Cardiac fibroblast (primary cell): Measurements from ENCODE around the gene TRIM49.
"Not testable (repeated sequence)": the region's sequence is repeated elsewhere in the genome, so short reads cannot be mapped to it uniquely, and the experiment has no call there.

Experiments used
- DNase-seq, 2 donors: peaks; one replicate each; pipeline versions ENCODE4 v3.0.0 to v3.0.0-alpha.2; 2010; ENCODE audit warnings: low read depth in 2 of 2
- H3K4me3 ChIP-seq, 2 donors: replicated peaks in 1 of 2; 1 replicate in 1 of 2; 2 replicates in 1 of 2; pipeline ENCODE4 v1.5.1; 2011; ENCODE audit warnings: low read depth in 2 of 2, low read length in 2 of 2, mild to moderate bottlenecking in 2 of 2, moderate library complexity in 1 of 2

Gene TRIM49, protein sequence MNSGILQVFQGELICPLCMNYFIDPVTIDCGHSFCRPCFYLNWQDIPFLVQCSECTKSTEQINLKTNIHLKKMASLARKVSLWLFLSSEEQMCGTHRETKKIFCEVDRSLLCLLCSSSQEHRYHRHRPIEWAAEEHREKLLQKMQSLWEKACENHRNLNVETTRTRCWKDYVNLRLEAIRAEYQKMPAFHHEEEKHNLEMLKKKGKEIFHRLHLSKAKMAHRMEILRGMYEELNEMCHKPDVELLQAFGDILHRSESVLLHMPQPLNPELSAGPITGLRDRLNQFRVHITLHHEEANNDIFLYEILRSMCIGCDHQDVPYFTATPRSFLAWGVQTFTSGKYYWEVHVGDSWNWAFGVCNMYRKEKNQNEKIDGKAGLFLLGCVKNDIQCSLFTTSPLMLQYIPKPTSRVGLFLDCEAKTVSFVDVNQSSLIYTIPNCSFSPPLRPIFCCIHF

DNA sequence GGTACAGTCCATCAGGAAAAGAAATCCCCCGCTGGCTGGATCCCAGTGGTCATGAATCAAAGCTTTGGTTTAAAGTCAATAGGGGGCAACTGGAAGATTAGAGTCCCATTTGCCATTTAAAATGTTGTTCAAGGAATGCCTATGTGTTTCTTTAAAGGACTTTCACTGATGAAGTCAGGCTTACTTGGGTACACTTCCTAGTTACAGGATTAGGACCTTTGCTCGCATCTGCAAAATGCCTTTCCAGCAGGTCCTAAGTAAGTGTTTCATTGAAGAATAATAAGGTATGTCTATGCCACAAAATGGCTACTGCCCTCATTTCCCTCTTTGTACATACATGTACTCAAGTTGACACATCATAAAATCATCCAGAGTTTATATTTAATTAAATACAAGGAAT, at the start of gene TRIM49:
Gene TRIM49, minus strand, starts transcription at position 101 of the 400 bp plus-strand sequence. CDS start 4,106 bp downstream, outside the sequence.
- not testable (repeated sequence) for H3K4me3 ChIP-seq, DNase-seq

DNA sequence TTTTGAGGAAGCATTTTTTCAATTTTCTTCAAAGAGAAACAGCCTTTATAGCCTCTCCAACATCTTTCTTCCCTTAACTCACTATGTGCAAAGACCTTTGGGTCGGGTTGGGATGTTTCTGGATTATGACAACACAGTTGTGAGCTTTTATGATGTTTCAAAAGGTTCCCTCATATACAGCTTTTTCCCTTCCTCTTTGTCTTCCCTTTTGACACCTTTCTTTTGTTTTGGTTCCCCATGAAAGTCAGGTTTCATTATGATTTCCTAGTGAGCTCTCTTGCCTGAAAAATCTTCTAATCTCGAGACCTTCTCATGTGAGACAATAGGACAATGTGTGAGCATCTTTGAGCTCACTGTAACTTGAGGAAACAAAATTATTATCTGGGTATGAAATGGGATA, 18.3 kb upstream of the TRIM49 start:
- H3K4me3 ChIP-seq, DNase-seq: not testable (repeated sequence)

DNA sequence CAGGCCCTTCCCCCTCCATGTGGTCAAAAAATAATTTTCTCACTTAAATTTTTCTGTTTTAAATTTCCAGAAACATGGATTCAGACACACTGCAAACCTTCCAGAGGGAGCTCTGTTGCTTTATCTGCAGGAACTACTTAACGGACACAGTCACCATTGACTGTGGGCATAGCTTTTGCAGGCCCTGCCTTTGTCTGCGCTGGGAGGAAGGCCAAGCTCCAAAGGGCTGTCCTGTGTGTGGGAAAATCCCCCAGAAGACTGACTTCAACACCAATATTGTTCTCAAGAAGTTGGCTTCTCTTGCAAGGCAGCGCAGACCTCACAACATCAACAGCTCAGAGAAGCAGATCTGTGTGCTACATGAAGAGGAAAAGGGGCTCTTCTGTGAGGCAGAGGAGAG, 11.6 kb upstream of the TRIM49 start:
- not testable (repeated sequence) for H3K4me3 ChIP-seq, DNase-seq

GRCh38 chr11:89813535-89813934, 5.2 kb upstream of the TRIM49 start:
- DNase-seq, H3K4me3 ChIP-seq: not testable (repeated sequence)

- H3K4me3 ChIP-seq, DNase-seq: not testable (repeated sequence)
Measured at GRCh38 chr11:89787506-89788063, 20.8 kb downstream of the TRIM49 start.

DNA sequence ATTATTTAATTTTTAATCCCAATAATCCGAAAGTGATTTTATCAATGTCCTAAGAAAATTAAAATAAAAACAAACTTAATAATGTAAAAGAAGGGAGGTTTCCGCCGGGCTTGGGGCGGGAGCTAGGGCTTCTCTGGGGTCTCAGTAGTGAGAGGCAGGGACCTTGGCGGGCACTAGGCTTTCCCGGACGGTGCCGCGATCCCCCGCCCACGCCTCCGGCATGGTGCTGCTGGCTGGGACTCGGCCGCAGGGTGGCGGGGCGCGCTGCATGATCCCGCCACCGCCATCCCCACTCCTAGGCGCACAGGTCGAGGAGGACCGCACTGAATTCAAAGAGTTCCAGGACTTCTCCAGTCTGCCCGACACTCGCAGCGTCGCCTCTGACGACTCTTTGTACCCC, 22.6 kb downstream of the TRIM49 start:
- not testable (repeated sequence) for H3K4me3 ChIP-seq, DNase-seq

DNA sequence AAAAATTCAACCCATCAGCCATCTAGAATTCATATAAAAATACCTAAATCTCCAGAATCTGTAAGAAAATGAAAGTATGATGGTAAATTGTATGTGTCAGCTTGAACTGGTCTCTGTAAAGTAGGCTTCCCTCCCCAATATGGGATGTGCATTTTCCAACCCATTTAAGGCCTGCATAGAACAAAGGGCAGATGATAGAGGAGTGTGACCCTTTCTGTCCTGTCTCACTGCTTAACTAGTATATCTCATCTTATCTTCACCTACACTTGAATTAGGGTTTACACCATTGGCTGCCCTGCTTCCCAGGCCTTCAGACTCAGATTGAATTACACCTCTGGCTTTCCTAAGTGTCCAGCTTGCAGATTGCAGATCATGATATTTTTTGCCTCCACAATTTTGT, 57.6 kb downstream of the TRIM49 start:
- not testable (repeated sequence) for DNase-seq, H3K4me3 ChIP-seq
